SJSA1 (cell line): ENCODE results near the gene NUBPL. TPM values are rescaled to one million over a fixed set of nuclear protein-coding genes. Genes with fewer than 3 reads are reported as not detected.
"Not testable (repeated sequence)": the region's sequence is repeated elsewhere in the genome, so short reads cannot be mapped to it uniquely, and the experiment has no call there.

ENCODE experiments used
- DNase-seq, 2 experiments: peaks; one replicate each; pipeline ENCODE4 v3.0.0-alpha.2; 2015 to 2020; ENCODE audit warnings: low spot score in 2 of 2, low read depth in 1 of 2
- H3K27ac ChIP-seq: fragments of 250-450 bp; sonication (Bioruptor Pico); 2 replicates; pipeline ENCODE4 v1.5.1; 2020; ENCODE audit warnings: mild to moderate bottlenecking, moderate library complexity
- H3K27me3 ChIP-seq: fragments of 250-450 bp; sonication (Bioruptor Pico); replicated peaks from 2 replicates; pipeline ENCODE4 v1.5.1; 2020; ENCODE audit warnings: mild to moderate bottlenecking, moderate library complexity
- H3K36me3 ChIP-seq: fragments of 250-450 bp; sonication (Bioruptor Pico); 2 replicates; pipeline ENCODE4 v1.5.1; 2020; ENCODE audit warnings: mild to moderate bottlenecking
- H3K4me1 ChIP-seq: fragments of 250-450 bp; sonication (Bioruptor Pico); replicated peaks from 2 replicates; pipeline ENCODE4 v1.6.1; 2021; ENCODE audit warnings: mild to moderate bottlenecking
- H3K4me3 ChIP-seq: fragments of 250-450 bp; sonication (Bioruptor Pico); 2 replicates; pipeline ENCODE4 v1.5.1; 2020; ENCODE audit warnings: mild to moderate bottlenecking
- H3K9me3 ChIP-seq: fragments of 250-450 bp; sonication (Bioruptor Pico); replicated peaks from 2 replicates; pipeline ENCODE4 v1.5.1; 2020; ENCODE audit warnings: mild to moderate bottlenecking
- total RNA-seq: library from RNA; depleted of rRNA; stranded (reverse); fragments of >200 nt; shearing (Covaris generic); gene quantifications from 2 replicates; pipeline ENCODE4 v1.2.3, GENCODE V29; 2014

The NUBPL gene
- total RNA-seq, 1 experiment from 2014 or later, result 9.7 TPM

GRCh38 chr14:31835049-31835448, 273.8 kb downstream of the NUBPL start:
- Histone ChIP-seq H3K27me3 (no peaks in the 10 kb centered on the region), H3K4me1 (no peaks in the 10 kb centered on the region), H3K9me3 (no peaks in the 10 kb centered on the region), H3K27ac (no peak overlapping the region), H3K36me3 (no peaks in the 10 kb centered on the region), H3K4me3 (no peak overlapping the region)
- DNase-seq, result no peak

DNA sequence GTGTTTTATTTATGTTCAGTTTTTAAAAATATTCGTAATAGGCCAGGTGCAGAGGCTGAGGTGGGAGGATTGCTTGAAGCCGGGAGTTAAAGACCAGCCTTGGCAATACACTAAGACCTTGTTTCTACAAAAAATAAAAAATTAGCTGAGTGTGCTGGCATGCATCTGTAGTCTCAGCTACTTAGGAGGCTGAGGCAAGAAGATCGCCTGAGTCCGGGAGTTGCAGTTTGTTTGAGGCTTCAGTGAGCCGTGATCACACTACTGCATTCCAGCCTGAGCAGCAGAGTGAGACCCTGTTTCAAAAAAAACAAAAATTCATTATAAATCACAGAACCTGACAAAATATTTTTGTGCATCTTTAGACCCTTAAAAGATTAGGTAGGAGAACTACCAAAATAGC, 275.8 kb downstream of the NUBPL start:
- no peaks in the 10 kb centered on the region for H3K27me3 ChIP-seq
- no peaks in the 10 kb centered on the region for H3K36me3 ChIP-seq
- no peaks in the 10 kb centered on the region for H3K4me1 ChIP-seq
- DNase-seq, result no peak
- no peaks in the 10 kb centered on the region for H3K9me3 ChIP-seq
- H3K4me3 ChIP-seq, result no peak overlapping the region
- no peak overlapping the region for H3K27ac ChIP-seq

GRCh38 chr14:31842899-31843298, 281.7 kb downstream of the NUBPL start:
- no peak overlapping the region for H3K4me3 ChIP-seq
- no peak overlapping the region for H3K27ac ChIP-seq
- H3K4me1 ChIP-seq, result peaks cover 8% of the 10 kb centered on the region; the same call in 1 of the 2 replicates
- H3K36me3 ChIP-seq, result no peaks in the 10 kb centered on the region
- no peaks in the 10 kb centered on the region for H3K27me3 ChIP-seq
- no peak for DNase-seq
- no peaks in the 10 kb centered on the region for H3K9me3 ChIP-seq

DNA sequence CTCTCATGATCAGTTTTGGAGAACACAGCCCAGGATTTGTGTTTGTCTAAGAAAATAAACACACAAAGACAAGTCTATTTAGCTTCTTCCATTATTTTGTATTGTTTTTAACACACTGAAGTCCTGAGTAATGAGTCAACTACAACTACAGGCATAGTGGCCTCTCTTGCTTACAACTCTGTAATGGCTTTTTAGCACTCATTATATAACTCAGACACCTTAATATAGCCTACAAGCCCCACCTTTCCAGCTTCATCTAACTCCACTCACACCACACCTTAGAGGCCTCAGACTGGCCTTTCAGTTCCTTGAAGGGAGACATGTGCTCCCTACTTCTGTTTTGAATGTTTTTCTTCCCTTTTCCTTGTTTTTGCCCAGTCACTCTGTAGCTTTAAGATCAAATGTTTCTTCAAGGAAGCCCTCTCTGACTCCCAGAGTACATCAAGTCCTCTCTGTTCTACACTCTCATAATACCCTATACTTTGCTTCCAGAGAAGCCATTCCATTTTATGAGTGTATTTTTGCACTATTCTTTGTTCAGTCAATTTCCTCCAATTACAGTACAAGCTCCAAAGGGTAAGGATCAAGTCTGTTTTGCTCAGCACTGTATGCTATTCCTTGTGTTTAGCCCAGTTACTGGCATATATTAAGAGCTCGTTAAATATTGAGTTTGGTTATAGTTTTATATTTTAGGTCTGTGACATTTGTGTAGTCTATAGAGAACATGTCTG, 282.3 kb downstream of the NUBPL start:
- Histone ChIP-seq H3K36me3 (no peaks in the 10 kb centered on the region), H3K27ac (no peak overlapping the region), H3K9me3 (no peaks in the 10 kb centered on the region), H3K4me3 (no peak overlapping the region), H3K27me3 (no peaks in the 10 kb centered on the region), H3K4me1 (peaks cover 8% of the 10 kb centered on the region; the same call in 1 of the 2 replicates)
- DNase-seq, result peak in 1 of 2 experiments; percentile 26

- H3K4me1 ChIP-seq, result peaks cover 6% of the 10 kb centered on the region; the same call in 1 of the 2 replicates
- no peaks in the 10 kb centered on the region for H3K36me3 ChIP-seq
- no peak overlapping the region for H3K4me3 ChIP-seq
- H3K9me3 ChIP-seq, result no peaks in the 10 kb centered on the region
- H3K27me3 ChIP-seq, result no peaks in the 10 kb centered on the region
- no peak for DNase-seq
- no peak overlapping the region for H3K27ac ChIP-seq
Observed at GRCh38 chr14:31854508-31855075, 293.4 kb downstream of the NUBPL start.

DNA sequence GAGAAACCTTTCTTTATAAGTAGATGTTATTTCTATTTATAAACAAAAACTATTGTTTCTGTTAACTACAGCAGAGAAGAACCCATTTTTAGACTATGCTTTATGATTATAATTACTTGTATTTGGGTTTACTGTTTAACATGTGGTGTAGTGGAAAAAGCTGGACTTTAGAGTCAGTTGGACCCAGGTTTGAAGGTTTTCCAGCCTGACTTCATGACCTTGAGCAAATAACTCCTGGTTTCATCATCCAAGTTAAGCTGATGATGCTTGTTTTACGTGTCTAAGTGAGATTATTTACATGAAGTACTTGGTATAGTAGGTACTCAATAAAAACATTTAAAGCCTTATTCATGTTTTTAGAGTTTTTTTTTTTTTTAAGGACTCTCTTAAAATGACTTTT, 294.1 kb downstream of the NUBPL start:
- Histone ChIP-seq H3K27me3 (no peaks in the 10 kb centered on the region), H3K4me3 (no peak overlapping the region), H3K4me1 (peaks cover 6% of the 10 kb centered on the region; the same call in 1 of the 2 replicates), H3K36me3 (no peaks in the 10 kb centered on the region), H3K27ac (no peak overlapping the region), H3K9me3 (no peaks in the 10 kb centered on the region)
- DNase-seq, result no peak

DNA sequence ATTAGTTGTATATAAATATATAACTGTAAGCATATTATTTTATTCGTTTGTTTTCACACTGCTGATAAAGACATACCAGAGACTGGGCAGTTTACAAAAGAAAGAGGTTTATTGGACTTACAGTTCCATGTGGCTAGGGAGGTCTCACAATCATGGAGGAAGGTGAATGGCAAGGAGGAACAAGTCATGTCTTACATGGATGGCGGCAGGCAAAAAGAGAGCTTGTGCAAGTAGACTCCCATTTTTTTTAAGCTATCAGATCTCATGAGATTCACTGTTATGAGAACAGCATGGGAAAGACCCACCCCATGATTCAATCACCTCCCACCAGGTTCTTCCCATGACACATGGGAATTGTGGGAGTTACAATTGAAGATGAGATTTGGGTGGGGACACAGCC, 294.8 kb downstream of the NUBPL start:
- H3K4me3 ChIP-seq, result not testable (repeated sequence)

DNA sequence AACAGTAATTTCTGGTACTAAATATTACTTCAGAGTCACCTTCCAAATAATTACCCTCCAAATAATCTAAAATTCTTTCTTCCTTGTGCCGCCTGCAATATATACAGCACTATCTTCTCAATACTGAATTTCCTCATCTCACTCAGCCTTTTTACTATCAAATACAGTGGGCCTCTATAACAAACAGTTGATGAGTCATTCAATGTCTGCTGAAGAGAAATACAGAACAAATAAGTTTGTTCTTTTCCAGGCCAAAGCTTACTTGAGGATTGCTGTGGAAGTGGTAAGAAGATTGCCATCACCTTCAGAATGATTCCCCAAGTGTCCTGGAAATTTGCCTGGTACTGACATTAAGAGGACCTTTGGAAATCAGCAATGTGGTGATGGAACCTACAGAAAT, 297.7 kb downstream of the NUBPL start:
- Histone ChIP-seq H3K9me3 (no peaks in the 10 kb centered on the region), H3K36me3 (no peaks in the 10 kb centered on the region)
- DNase-seq, result peak in 1 of 2 experiments; percentile 2

More for the DNA sequence above, 294.8 kb downstream of the NUBPL start:
- H3K4me1 ChIP-seq, H3K27me3 ChIP-seq, H3K36me3 ChIP-seq, DNase-seq, H3K27ac ChIP-seq, H3K9me3 ChIP-seq: not testable (repeated sequence)

DNA sequence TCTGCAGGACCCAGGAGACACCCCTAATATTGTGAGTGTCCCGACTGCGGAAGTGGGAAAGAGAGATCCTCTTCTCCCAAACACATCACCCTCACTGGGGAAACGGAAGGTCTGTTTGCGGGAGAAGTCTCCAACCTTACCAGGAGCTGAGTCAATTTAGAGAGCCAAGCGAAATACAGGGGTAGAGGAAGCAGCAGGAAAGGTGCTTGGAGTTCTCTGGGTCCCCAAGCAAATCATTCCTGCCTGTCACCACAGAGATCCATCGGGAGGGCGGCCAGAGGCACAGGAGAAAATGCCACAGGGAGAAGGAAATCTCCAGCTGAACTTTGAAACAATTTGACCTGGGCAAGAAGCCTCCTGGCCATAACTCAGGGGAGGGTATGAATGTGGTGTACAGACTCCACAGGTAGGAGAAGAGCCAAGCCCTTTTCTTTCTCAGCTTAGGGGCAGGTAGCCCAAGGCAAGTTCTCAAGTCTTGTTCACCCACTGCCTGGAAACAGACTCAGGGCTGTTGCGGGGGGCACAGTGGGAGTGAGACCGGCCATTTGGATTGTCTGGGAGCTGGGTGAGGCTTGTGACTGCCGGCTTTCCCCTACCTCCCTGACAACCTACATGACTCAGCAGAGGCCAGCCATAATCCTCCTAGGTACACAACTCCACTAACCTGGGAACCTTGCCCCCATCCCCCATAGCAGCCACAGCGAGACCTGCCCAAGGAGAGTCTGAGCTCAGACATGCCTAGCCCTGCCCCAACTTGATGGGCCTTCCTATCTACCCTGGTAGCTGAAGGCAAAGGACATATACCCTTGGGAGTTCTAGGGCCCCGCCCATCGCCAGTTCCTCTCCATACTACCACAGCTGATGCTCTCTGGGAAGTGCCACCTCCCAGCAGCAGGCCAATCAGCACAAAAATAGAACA, 304.0 kb downstream of the NUBPL start:
- H3K27ac ChIP-seq, result no peak overlapping the region
- no peak for DNase-seq
- H3K4me1 ChIP-seq, result no peaks in the 10 kb centered on the region

More for the DNA sequence above, 297.7 kb downstream of the NUBPL start:
- Histone ChIP-seq H3K27ac (no peak overlapping the region), H3K27me3 (no peaks in the 10 kb centered on the region), H3K4me1 (peaks cover 6% of the 10 kb centered on the region; the same call in 1 of the 2 replicates), H3K4me3 (no peak overlapping the region)

GRCh38 chr14:31867570-31867969, 306.4 kb downstream of the NUBPL start:
- Histone ChIP-seq H3K27me3 (no peaks in the 10 kb centered on the region), H3K9me3 (no peaks in the 10 kb centered on the region), H3K4me3 (no peak overlapping the region), H3K36me3 (no peaks in the 10 kb centered on the region), H3K27ac (no peak overlapping the region), H3K4me1 (no peaks in the 10 kb centered on the region)
- DNase-seq, result no peak

More for the DNA sequence above, 304.0 kb downstream of the NUBPL start:
- no peaks in the 10 kb centered on the region for H3K27me3 ChIP-seq
- H3K36me3 ChIP-seq, result no peaks in the 10 kb centered on the region
- H3K4me3 ChIP-seq, result no peak overlapping the region
- no peaks in the 10 kb centered on the region for H3K9me3 ChIP-seq

GRCh38 chr14:31868096-31868495, 306.9 kb downstream of the NUBPL start:
- not testable (repeated sequence) for H3K9me3 ChIP-seq, H3K4me1 ChIP-seq, H3K4me3 ChIP-seq, H3K36me3 ChIP-seq, DNase-seq, H3K27me3 ChIP-seq, H3K27ac ChIP-seq

DNA sequence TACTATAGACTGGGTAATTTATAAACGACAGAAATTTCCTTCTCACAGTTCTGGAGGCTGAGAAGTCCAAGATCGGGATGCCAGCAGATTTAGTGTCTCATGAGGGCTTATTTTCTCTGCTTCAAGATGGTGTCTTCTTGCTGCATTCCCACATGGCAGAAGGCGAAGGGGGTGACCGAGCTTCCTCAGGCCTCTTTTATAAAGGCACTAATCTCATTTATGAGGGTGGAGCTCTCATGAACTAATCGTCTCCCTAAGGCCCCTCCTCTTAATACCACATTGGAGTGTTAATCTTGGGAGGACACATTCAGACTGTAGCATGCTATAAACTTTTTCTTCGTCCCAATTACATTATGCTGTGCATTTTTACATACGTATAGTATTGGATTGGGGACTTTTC, 315.5 kb downstream of the NUBPL start:
- Histone ChIP-seq H3K9me3 (no peaks in the 10 kb centered on the region), H3K36me3 (no peaks in the 10 kb centered on the region), H3K4me1 (peaks cover 24% of the 10 kb centered on the region), H3K4me3 (no peak overlapping the region), H3K27ac (no peak overlapping the region; the same call in 1 of the 2 replicates), H3K27me3 (no peaks in the 10 kb centered on the region)
- DNase-seq, result no peak

DNA sequence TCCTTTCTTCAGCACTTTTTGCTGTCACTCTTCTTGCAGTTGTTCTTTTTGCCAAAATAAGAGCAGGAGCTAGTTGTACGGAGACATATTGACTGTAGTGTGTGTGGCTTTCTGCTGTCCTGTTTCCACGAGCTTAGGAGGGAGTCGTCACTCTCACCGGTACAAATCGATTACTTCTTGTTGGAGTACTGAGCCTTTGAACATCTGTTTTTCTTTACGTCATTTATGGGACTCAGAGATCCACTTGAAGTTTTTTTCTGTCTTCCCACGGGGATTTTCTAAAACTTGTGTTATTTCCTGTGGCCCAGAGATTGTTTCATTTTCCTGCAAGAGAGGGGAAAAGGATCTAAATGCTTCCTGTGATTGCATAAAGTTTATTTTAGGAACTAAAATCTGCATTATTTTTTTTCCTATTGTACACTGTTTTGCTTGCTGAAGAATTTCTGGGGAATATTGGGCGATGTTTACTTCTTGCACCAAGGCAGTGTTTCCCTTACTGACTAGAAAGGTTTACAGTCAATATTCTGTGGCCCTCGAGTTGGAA, 316.1 kb downstream of the NUBPL start:
- peaks cover 30% of the 10 kb centered on the region for H3K4me1 ChIP-seq
- no peaks in the 10 kb centered on the region for H3K36me3 ChIP-seq
- peak overlapping the region; percentile 10; the same call in 1 of the 2 replicates for H3K27ac ChIP-seq
- no peak overlapping the region for H3K4me3 ChIP-seq
- H3K27me3 ChIP-seq, result no peaks in the 10 kb centered on the region
- no peak for DNase-seq
- no peaks in the 10 kb centered on the region for H3K9me3 ChIP-seq
